ENCODE measurements around the gene C19orf81. TPM values are rescaled to one million over a fixed set of nuclear protein-coding genes. Genes with fewer than 3 reads are reported as not detected.
A peak's percentile ranks its signal among the peaks of the same experiment; 100 is the strongest.
"Not testable (repeated sequence)": the region's sequence is repeated elsewhere in the genome, so short reads cannot be mapped to it uniquely, and the experiment has no call there.

The C19orf81 gene
- 1 to 10 TPM; 1.4 to 5.1 (median 2.3) TPM for polyA plus RNA-seq (ENCODE audit: insufficient read length in 3 of 3)
- long read RNA-seq, donor 1, partial matches to known transcripts: 0 of 3 reads
- long read RNA-seq, donor 1, other reads (novel, unspliced or antisense): 0 of 3 reads
- long read RNA-seq, donor 2, partial matches to known transcripts: 0 of 1 reads
- long read RNA-seq, donor 2, other reads (novel, unspliced or antisense): 0 of 1 reads
- long read RNA-seq, donor 3, partial matches to known transcripts: 8 of 16 reads
- long read RNA-seq, donor 3, other reads (novel, unspliced or antisense): 7 of 16 reads
- long read RNA-seq, donor 4, partial matches to known transcripts: 6 of 9 reads
- long read RNA-seq, donor 4, other reads (novel, unspliced or antisense): 0 of 9 reads
- long read RNA-seq, donor 5, partial matches to known transcripts: 0 of 9 reads
- long read RNA-seq, donor 5, other reads (novel, unspliced or antisense): 8 of 9 reads
- long read RNA-seq, donor 6, partial matches to known transcripts: 11 of 12 reads
- long read RNA-seq, donor 6, other reads (novel, unspliced or antisense): 0 of 12 reads
- long read RNA-seq, donor 7, partial matches to known transcripts: 7 of 15 reads
- long read RNA-seq, donor 7, other reads (novel, unspliced or antisense): 7 of 15 reads
- long read RNA-seq, donor 8, transcript C19orf81-203 (2 exons, 477 nt): major isoform, 5 of 14 reads
- long read RNA-seq, donor 8, partial matches to known transcripts: 0 of 14 reads
- long read RNA-seq, donor 8, other reads (novel, unspliced or antisense): 9 of 14 reads
- long read RNA-seq, donor 9, partial matches to known transcripts: 0 of 8 reads
- long read RNA-seq, donor 9, other reads (novel, unspliced or antisense): 6 of 8 reads
- long read RNA-seq, donor 10, partial matches to known transcripts: 5 of 6 reads
- long read RNA-seq, donor 10, other reads (novel, unspliced or antisense): 0 of 6 reads
- long read RNA-seq, donor 11: 0 reads
- long read RNA-seq, donor 12, partial matches to known transcripts: 0 of 1 reads
- long read RNA-seq, donor 12, other reads (novel, unspliced or antisense): 0 of 1 reads
- long read RNA-seq, donor 13, partial matches to known transcripts: 17 of 36 reads
- long read RNA-seq, donor 13, other reads (novel, unspliced or antisense): 15 of 36 reads
- long read RNA-seq, donor 14, partial matches to known transcripts: 6 of 7 reads
- long read RNA-seq, donor 14, other reads (novel, unspliced or antisense): 0 of 7 reads
- long read RNA-seq, donor 15, partial matches to known transcripts: 6 of 6 reads
- long read RNA-seq, donor 15, other reads (novel, unspliced or antisense): 0 of 6 reads
- long read RNA-seq, donor 16, partial matches to known transcripts: 14 of 25 reads
- long read RNA-seq, donor 16, other reads (novel, unspliced or antisense): 9 of 25 reads

- DNase-seq (ENCODE audit: extremely low read depth in 1 of 11, low read depth in 9 of 11, low spot score in 4 of 11): no peak
These were observed at the start of gene C19orf81 for GRCh38 chr19:50649433-50650391. TSS of gene C19orf81 (plus strand) at chr19:50649445. CDS start at chr19:50649445, 0 bp downstream.

- DNase-seq (ENCODE audit: extremely low read depth in 1 of 11, low read depth in 9 of 11, low spot score in 4 of 11): no peak
These were observed 47.7 kb upstream of the C19orf81 start for GRCh38 chr19:50601407-50602088.

- no peak for DNase-seq (ENCODE audit: extremely low read depth in 1 of 11, low read depth in 9 of 11, low spot score in 4 of 11)
These were observed 47.2 kb upstream of the C19orf81 start for GRCh38 chr19:50602089-50602422.

- DNase-seq (ENCODE audit: extremely low read depth in 1 of 11, low read depth in 9 of 11, low spot score in 4 of 11): no peak
These were observed 46.7 kb upstream of the C19orf81 start for GRCh38 chr19:50602496-50602895.

GRCh38 chr19:50602935-50603334, 46.3 kb upstream of the C19orf81 start:
- DNase-seq (ENCODE audit: extremely low read depth in 1 of 11, low read depth in 9 of 11, low spot score in 4 of 11): no peak

- not testable (repeated sequence) for DNase-seq (ENCODE audit: extremely low read depth in 1 of 11, low read depth in 9 of 11, low spot score in 4 of 11)
These were observed 44.8 kb upstream of the C19orf81 start for GRCh38 chr19:50604264-50605073.

DNA sequence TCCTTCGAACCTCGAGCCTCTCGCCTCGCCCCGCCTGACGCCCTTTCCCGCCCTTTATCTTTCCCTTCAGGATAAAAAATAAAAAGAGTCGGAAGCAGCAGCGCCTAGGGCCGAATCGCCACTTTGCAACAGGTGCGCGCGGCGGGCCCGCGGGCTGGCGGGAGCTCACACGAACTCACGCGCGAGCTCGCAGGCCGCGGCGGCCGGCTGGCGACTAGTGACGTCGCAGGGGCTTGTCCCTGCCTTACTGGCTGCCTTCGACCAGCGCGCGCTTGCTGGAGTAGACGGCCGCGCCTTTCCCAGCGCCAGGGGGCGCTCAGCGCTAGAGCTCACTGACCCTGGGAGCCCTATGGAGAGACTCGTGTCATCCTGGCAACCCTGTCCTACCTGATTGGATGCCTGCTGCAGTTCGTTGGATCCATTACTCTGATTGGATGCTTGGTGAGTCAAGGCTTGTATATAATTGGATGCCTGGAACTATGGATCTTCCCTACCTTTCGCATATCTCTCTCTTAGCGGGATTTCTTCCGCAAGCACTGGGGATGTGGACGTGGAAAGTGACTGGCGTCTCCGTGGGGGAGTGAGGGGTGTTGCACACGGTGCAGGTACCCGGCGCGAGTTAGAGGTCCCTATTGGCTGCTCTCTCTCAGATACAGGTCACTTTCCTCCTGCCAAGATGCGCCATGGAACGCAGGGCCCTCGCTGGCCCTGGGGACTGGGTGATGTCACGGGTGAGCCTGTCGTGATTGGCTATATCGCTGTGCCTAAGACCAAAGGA, 43.0 kb upstream of the C19orf81 start:
- DNase-seq (ENCODE audit: extremely low read depth in 1 of 11, low read depth in 9 of 11, low spot score in 4 of 11): not testable (repeated sequence)

- DNase-seq (ENCODE audit: extremely low read depth in 1 of 11, low read depth in 9 of 11, low spot score in 4 of 11): no peak
These were observed 41.9 kb upstream of the C19orf81 start for GRCh38 chr19:50607388-50607787.

GRCh38 chr19:50607874-50608785, 41.1 kb upstream of the C19orf81 start:
- peak; percentile 65 to 90 (median 81) for DNase-seq (ENCODE audit: extremely low read depth in 1 of 11, low read depth in 9 of 11, low spot score in 4 of 11)

- not testable (repeated sequence) for DNase-seq (ENCODE audit: extremely low read depth in 1 of 11, low read depth in 9 of 11, low spot score in 4 of 11)
These were observed 36.5 kb upstream of the C19orf81 start for GRCh38 chr19:50612504-50613404.

DNA sequence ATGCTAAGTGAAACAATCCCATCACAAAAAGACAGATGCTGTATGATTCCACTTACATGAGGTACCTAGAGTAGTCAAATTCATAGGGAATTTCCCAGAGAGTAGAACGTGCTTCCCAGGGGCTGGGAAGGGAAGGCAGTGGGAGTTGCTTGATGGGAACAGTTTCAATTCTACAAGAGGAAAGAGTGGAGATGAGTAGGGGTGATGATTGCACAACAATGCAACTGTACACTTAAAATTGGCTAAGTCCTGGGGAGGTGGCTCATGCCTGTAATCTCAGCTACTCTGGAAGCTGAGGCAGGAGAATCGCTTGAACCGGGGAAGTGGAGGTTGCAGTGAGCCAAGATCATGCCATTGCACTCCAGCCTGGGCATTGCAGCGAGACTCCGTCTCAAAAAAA, 30.9 kb upstream of the C19orf81 start:
- DNase-seq (ENCODE audit: extremely low read depth in 1 of 11, low read depth in 9 of 11, low spot score in 4 of 11): not testable (repeated sequence)

- DNase-seq (ENCODE audit: extremely low read depth in 1 of 11, low read depth in 9 of 11, low spot score in 4 of 11): not testable (repeated sequence)
These were observed 30.1 kb upstream of the C19orf81 start for GRCh38 chr19:50619184-50619583.

- DNase-seq (ENCODE audit: extremely low read depth in 1 of 11, low read depth in 9 of 11, low spot score in 4 of 11): not testable (repeated sequence)
These were observed 28.8 kb upstream of the C19orf81 start for GRCh38 chr19:50620394-50620906.
